GM19035 (cell line): ENCODE results near the gene ACTN3.
"Not testable (repeated sequence)": the region's sequence is repeated elsewhere in the genome, so short reads cannot be mapped to it uniquely, and the experiment has no call there.

Experiments
- ATAC-seq: cut with Tn5 transposase; IDR thresholded peaks from one replicate; pipeline ENCODE4 v1.9.1; 2021; ENCODE audit not compliant: unreplicated experiment

Gene ACTN3

DNA sequence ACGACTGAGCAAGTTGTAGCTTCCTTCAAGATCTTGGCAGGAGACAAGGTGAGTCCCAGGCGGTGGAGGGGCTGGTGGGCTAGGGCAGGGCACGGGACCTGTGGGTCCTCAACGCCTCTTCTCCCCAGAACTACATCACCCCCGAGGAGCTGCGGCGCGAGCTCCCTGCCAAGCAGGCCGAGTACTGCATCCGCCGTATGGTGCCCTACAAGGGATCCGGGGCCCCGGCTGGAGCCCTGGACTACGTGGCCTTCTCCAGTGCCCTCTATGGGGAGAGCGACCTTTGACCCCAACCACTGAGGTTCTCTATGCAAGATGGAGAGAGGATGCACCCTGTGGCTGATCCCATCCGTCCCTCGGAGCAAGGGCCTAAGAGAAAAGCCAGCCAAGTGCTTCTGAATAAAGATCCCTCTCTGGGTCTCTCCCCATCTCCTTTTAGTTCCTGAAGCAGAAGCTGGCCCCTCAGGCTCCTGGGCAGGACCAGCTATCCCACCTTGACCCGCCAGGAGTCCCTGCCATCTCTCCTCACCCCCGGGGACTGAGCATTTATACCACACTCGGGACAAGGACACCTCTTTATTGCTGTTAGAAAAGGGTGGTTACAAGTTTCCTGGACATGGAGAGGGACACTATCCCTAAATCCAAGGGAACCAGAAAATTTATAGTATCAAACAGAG lies 16.3 kb downstream of the ACTN3 start:
- ATAC-seq, result no peak

GRCh38 chr11:66563832-66564231 lies 17.1 kb downstream of the ACTN3 start:
- no peak for ATAC-seq

DNA sequence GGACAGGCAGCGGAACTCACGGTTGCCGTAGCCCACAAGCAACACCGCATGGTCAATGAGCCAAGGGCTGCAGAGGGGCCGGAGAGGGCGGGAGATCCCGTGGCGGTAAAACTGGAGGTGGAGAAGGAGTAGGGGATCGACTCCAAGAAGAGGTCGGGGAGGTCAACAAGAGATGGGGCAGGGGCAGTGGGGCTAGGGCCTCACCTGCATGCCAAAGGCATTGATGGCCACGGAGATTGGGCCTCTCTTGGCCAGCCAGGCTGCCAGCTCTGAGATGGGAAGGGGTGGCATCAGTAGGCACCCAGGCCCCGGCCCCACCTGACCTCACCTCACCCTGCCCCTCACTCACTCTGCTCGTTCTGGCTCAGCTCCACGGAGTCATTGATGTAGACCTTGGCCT lies 17.8 kb downstream of the ACTN3 start:
- ATAC-seq, result no peak

DNA sequence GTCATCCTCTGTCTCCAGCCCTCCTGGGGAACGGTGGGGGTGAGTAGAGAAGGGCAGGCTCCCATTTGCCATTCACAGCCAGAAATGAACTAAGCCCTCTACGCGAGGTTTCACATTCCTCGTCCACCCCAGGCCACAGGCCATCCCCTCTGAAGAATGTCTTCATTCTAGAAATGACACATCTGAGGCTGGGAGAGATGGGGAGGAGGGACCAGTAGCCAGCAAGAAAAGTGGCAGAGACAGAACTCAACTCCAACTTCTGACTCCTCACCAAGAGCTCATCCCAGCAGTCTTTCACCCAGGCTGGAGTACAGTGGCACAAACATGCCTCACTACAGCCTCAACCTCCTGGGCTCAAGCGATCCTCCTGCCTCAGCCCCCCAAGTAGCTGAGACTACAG lies 18.3 kb downstream of the ACTN3 start:
- ATAC-seq, result no peak

DNA sequence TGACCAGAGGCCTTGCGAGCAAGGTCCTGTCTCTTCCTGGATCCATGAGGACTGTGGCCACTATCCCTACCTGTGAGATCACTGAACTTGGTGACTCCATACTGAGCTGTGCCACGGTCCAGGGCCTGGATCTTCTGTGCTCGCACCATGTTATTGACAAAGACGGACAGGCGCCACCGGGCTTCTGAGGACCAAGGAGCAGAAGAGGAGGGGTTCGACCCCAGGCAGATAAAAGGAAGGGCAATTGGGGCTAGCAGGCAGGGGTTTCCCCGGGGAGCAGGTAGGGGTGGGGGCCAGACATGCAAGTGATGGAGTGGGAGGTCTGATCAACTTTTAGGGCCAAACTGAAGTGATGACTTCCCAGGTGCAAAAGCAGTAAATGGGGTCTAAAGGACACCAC lies 19.5 kb downstream of the ACTN3 start:
- ATAC-seq, result no peak

GRCh38 chr11:66567787-66568123 lies 21.1 kb downstream of the ACTN3 start:
- ATAC-seq, result no peak

DNA sequence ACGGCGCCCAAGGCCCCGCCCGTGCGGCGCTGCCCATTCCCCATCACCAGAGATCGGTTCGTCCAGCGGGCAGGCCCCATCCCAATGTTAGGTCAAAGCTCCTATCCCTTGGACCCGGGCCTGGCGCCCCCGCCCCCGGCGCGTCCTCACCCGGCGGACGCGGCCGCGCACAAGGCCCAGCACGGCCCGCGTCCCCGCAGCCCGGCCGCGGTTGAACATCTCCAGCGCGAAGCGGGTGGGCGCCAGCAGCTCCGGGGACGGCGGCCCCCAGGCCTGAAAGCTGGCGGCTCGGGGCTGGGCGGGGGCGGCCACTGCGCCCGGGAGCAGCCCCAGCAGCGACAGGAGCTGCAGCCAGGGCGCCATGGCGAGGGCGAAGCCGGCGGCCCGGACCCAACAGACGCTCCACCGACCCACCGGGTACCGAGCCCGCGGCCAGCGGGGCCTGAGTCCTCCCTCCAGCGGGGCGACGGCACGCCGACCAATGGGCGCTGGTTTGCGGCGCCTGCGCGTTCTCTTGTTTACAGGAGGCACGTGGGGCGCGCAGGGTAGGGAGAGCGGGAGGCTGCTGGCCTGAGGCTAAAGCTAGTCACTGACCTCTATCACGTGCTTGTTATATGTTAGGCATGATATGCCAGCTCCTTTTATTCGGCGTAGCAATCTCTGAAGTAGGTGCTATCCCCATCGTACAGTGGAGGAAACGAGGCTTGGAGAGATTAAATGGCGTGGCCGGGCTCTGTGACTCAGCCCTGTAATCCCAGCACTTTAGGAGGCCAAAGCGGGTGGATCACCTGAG lies 21.6 kb downstream of the ACTN3 start, which contains the start of gene CTSF:
CTSF (minus strand) TSS at position 483 of the 793 bp plus-strand sequence; CDS start at position 363, 120 bp downstream.
- ATAC-seq, result no peak

DNA sequence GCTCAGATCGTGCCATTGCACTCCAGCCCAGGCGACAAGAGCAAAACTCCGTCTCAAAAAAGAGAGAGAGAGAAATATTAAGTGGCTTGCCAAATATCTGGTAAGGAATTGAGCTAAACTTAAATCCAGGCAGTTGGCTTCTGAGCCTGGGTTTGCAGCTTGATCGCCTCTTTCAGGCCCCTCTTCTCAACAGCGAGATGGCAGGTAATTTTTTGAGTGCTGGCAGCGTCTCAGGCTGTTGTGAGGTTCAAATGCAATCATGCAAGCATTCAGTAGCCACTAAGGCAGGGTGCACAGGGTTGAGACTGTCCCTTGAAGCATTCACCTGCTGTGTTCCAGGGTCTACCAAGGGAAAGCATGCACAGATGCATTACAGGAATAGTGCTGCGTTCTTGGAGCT lies 22.4 kb downstream of the ACTN3 start:
- no peak for ATAC-seq

- no peak for ATAC-seq
These were observed 23.6 kb downstream of the ACTN3 start for GRCh38 chr11:66570079-66570849.

DNA sequence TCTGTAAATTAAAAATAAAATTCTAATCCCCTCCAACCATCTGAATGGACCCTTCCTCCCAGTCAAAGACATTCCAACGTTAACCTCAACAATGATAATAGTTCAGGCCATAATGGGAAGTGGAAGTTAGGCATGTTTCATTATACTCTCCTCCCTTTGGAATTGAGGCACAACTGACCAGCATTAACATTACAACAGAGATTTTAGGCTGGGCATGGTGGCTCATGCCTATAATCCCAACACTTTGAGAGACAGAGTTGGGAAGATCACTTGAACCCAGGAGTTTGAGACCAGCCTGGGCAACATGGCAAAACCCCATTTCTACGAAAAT lies 24.1 kb downstream of the ACTN3 start:
- no peak for ATAC-seq

- no peak for ATAC-seq
These were observed 32.4 kb downstream of the ACTN3 start for GRCh38 chr11:66579017-66579606.

- no peak for ATAC-seq
These were observed 34.1 kb downstream of the ACTN3 start for GRCh38 chr11:66580803-66581202.

GRCh38 chr11:66581261-66581660 lies 34.6 kb downstream of the ACTN3 start:
- ATAC-seq, result no peak

DNA sequence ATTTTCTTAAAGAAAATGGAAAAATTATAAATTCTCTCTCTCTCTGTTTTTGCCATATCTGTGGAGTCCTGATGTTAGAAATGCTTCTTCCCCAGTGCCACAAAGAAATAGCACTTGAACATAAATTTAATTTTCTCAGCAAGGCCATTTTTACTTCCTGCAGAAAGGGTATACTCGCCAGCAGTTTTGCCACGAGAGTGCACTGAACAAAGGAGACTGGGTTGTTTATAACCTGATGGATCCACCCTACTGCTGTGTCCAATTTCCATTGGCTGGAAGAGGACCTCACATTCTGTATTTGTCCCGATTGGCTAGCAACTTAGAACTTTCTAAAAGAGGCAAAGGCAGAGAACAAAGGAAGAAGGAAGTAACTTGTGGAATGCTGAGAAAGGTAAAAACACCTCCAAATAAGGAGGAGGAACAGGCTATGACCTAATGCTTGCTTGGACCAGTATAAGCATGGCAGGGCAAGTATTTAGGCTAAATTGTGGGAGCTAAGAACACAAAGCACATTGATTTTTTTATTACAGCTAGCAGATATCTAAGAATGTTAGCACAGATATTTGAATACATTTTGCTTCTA lies 36.0 kb downstream of the ACTN3 start:
- not testable (repeated sequence) for ATAC-seq

DNA sequence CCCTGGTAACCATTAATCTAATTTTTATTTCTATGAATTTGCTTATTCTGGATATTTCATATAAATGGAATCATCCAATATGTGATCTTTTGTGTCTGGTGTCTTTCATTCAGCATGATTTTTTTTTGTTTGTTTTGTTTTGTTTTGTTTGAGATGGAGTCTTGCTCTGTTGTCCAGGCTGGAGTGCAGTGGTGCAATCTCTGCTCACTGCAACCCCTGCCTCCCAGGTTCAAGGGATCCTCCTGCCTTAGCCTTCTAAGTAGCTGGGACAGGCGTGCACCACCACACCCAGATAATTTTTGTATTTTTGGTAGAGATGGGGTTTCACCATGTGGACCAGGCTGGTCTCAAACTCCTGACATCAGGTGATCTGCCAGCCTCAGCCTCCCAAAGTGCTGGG lies 38.7 kb downstream of the ACTN3 start:
- not testable (repeated sequence) for ATAC-seq

- no peak for ATAC-seq
These were observed 39.4 kb downstream of the ACTN3 start for GRCh38 chr11:66586136-66586535.

DNA sequence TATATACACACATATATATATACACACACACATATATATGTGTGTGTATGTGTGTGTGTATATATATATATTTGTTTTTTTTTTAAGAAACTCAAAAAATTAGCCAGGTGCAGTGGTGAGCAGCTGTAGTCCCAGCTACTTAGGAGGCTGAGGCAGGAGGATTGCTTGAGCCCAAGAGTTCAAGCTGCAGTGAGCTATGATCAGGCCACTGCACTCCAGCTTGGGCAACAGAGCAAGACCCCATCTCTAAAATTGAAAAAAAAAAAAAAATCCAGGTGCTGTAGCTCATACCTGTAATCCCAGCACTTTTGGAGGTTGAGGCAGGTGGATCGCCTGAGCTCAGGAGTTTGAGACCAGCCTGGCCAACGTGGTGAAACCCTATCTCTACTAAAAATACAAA lies 42.6 kb downstream of the ACTN3 start:
- ATAC-seq, result not testable (repeated sequence)

DNA sequence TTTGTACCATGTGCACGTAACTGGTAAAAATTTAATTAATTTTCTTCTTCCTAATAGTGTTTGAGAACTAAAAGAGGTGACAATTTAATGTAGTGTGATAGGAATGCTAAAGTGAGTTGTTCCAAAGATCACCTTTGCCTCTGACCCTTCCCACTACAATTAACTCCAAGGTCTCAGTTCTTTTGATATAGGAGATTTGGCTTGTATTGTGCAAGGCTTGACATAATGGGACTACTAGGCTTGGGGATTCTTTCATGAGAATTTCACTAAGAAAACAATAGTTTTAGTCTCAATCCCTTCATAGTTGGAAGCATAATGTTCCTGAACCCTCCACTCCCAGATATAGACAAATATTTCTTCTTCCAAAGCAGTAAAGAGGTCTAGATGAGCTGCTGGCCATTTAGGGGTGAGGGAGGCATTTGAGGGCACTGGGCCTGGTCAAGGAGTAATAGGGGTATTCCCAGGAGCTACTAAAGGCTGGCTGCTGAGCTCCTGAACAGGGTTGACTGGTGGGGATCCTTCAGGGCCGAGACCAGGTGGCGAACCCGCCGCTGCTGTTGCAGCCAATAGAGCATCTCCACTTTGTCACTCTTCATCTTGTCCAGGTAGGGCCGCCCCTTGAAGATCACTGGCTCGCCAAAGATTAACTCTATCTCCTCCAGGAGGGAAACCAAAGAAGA lies 43.4 kb downstream of the ACTN3 start:
- ATAC-seq, result no peak

DNA sequence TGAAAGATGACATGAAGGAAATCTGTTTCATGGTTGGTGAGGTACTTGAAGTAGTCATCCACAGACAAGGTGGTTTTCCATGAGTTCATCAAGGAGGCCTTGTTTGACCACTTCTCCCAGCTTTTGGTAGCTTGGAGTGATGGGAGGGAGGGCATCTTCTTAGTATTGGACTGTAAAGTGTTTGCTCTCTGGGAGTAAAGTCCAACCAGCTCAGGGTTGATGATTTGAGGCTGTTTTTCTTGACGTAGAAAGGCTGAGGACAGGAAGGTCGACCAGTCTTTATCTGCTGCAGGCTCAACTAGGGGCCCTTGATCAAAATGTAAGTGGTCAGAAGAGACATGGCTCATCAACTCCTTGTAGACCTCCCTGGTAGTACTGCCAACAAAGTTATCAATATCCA lies 44.5 kb downstream of the ACTN3 start:
- no peak for ATAC-seq

DNA sequence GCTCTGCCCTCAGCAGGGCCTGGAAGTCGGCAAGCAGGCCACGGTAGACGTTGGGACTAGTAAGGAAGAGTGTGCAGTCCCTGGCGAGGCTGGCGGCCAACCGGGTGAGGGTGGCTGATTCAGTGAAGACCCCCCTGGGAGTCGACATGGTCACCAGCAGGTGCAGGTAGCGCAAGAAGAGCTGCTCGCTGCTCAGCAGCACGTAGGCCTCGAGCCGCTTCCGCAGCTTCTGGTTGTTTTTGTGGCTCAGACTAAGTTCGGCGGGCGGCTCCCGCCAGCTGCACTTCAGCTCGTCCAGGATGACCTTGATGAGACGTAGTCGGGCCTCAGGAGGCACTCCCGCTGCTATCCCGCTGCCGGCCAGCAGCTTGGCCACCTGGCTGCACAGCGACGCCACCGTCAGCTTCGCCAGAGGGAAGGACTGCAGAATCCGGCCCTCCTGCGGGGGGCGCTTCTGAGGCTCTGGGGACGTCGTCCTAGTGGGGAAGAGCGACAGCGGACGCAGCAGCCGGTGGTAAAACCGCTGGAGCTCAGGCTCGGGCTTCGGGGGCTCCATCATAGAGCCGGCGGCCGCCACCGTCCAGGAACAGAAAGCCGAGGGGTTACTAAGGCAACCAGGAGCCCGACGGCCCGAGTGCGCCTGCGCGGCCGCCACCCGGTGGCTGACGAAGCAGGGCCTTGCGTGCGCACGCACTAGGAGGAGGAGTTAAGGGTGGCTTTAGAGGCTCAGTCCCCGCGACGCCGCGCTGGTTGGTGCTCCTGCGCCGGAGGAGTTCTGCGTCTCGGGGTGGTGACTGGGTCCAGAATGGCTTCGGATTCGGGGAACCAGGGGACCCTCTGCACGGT lies 46.0 kb downstream of the ACTN3 start, which contains the start of the genes CCDC87 and CCS:
CCDC87 (minus strand) TSS at position 607 of the 846 bp plus-strand sequence; CDS start at position 559, 48 bp downstream.
CCS (plus strand) TSS at position 729 of the 846 bp plus-strand sequence; CDS start at position 806, 77 bp downstream.
- ATAC-seq, result peak; percentile 91
